ENCODE results near the gene FANCC. TPM values are rescaled to one million over a fixed set of nuclear protein-coding genes. Genes with fewer than 3 reads are reported as not detected.

The FANCC gene
- total and polyA plus RNA-seq, 2 of the 13 experiments (the other 11 are each of a cell fraction or from before 2014, with no cell fraction given): 7.4 to 8.6 TPM

DNA sequence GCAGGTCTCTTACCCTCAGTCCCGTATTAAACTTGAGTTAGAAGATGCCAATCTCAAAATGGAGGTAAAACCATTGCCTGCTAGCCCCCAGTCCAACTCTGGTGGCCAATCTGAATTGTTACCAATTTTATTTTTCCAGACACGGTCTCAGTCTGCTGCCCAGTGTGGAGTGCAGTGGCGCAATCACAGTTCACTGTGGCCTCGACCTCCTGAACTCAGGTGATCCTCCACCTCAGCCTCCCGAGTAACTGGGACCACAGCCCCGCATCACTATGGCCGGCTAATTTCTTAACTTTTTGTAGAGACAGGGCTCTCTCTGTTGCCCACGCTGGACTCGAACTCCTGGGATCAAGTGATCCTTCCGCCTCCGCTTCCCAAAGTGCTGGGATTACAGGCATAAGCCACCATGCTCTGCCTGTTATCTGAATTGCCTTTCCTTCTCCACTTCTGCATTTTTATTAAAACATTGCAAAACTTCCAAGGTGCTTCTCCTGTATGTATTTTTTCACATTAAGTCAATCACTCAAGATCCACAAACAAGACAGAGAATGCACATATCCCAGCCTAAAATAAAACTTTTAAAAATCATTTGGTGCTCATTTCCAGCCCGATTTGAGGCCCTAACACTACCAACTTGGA lies 2.3 kb downstream of the FANCC start (continued):
- TF ChIP-seq, protein P1, sequence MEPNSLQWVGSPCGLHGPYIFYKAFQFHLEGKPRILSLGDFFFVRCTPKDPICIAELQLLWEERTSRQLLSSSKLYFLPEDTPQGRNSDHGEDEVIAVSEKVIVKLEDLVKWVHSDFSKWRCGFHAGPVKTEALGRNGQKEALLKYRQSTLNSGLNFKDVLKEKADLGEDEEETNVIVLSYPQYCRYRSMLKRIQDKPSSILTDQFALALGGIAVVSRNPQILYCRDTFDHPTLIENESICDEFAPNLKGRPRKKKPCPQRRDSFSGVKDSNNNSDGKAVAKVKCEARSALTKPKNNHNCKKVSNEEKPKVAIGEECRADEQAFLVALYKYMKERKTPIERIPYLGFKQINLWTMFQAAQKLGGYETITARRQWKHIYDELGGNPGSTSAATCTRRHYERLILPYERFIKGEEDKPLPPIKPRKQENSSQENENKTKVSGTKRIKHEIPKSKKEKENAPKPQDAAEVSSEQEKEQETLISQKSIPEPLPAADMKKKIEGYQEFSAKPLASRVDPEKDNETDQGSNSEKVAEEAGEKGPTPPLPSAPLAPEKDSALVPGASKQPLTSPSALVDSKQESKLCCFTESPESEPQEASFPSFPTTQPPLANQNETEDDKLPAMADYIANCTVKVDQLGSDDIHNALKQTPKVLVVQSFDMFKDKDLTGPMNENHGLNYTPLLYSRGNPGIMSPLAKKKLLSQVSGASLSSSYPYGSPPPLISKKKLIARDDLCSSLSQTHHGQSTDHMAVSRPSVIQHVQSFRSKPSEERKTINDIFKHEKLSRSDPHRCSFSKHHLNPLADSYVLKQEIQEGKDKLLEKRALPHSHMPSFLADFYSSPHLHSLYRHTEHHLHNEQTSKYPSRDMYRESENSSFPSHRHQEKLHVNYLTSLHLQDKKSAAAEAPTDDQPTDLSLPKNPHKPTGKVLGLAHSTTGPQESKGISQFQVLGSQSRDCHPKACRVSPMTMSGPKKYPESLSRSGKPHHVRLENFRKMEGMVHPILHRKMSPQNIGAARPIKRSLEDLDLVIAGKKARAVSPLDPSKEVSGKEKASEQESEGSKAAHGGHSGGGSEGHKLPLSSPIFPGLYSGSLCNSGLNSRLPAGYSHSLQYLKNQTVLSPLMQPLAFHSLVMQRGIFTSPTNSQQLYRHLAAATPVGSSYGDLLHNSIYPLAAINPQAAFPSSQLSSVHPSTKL (CRISPR knock-in tag; IDR thresholded peaks at IDR 0.05): peak; percentile 75
- TF ChIP-seq GATAD2A (CRISPR knock-in tag; IDR thresholded peaks at IDR 0.05) (peak; percentile 48; the same call in 1 of the 2 replicates), ZMYM4 (CRISPR knock-in tag; IDR thresholded peaks at IDR 0.05) (peak; percentile 78), CEBPB (IDR thresholded peaks at IDR 0.05; ENCODE audit: borderline replicate concordance, low read depth, low read length) (peak; percentile 86), ZSCAN21 (CRISPR knock-in tag; IDR thresholded peaks at IDR 0.05; ENCODE audit: borderline replicate concordance) (no peak), THAP11 (CRISPR knock-in tag; IDR thresholded peaks at IDR 0.05) (no peak), ZNF75D (CRISPR knock-in tag; IDR thresholded peaks at IDR 0.05; ENCODE audit: borderline replicate concordance) (no peak), ZNF335 (CRISPR knock-in tag; IDR thresholded peaks at IDR 0.05) (no peak), HNF4A (CRISPR knock-in tag; IDR thresholded peaks at IDR 0.05) (peak; percentile 64), NR2F2 (IDR thresholded peaks at IDR 0.05; ENCODE audit: borderline replicate concordance, low read depth) (0 out of 2 replicates have a peak, but pooled peaks have one; percentile 26), HOXA3 (CRISPR knock-in tag; IDR thresholded peaks at IDR 0.05) (peak; percentile 42; the same call in 1 of the 2 replicates), NFE2L1 (CRISPR knock-in tag; IDR thresholded peaks at IDR 0.05; ENCODE audit: borderline replicate concordance) (no peak), BCL6 (CRISPR knock-in tag; IDR thresholded peaks at IDR 0.05) (0 out of 2 replicates have a peak, but pooled peaks have one; percentile 31), ERF (CRISPR knock-in tag; IDR thresholded peaks at IDR 0.05) (no peak), JUNB (CRISPR knock-in tag; IDR thresholded peaks at IDR 0.05; ENCODE audit: borderline replicate concordance) (no peak)
- TF ChIP-seq, protein P2, sequence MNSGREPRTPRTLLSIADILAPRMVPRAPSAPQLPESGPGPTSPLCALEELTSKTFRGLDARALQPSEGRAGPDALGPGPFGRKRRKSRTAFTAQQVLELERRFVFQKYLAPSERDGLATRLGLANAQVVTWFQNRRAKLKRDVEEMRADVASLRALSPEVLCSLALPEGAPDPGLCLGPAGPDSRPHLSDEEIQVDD (CRISPR knock-in tag; IDR thresholded peaks at IDR 0.05; ENCODE audit: borderline replicate concordance): no peak
- TF ChIP-seq, protein P3, sequence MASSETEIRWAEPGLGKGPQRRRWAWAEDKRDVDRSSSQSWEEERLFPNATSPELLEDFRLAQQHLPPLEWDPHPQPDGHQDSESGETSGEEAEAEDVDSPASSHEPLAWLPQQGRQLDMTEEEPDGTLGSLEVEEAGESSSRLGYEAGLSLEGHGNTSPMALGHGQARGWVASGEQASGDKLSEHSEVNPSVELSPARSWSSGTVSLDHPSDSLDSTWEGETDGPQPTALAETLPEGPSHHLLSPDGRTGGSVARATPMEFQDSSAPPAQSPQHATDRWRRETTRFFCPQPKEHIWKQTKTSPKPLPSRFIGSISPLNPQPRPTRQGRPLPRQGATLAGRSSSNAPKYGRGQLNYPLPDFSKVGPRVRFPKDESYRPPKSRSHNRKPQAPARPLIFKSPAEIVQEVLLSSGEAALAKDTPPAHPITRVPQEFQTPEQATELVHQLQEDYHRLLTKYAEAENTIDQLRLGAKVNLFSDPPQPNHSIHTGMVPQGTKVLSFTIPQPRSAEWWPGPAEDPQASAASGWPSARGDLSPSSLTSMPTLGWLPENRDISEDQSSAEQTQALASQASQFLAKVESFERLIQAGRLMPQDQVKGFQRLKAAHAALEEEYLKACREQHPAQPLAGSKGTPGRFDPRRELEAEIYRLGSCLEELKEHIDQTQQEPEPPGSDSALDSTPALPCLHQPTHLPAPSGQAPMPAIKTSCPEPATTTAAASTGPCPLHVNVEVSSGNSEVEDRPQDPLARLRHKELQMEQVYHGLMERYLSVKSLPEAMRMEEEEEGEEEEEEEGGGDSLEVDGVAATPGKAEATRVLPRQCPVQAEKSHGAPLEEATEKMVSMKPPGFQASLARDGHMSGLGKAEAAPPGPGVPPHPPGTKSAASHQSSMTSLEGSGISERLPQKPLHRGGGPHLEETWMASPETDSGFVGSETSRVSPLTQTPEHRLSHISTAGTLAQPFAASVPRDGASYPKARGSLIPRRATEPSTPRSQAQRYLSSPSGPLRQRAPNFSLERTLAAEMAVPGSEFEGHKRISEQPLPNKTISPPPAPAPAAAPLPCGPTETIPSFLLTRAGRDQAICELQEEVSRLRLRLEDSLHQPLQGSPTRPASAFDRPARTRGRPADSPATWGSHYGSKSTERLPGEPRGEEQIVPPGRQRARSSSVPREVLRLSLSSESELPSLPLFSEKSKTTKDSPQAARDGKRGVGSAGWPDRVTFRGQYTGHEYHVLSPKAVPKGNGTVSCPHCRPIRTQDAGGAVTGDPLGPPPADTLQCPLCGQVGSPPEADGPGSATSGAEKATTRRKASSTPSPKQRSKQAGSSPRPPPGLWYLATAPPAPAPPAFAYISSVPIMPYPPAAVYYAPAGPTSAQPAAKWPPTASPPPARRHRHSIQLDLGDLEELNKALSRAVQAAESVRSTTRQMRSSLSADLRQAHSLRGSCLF (CRISPR knock-in tag; IDR thresholded peaks at IDR 0.05; ENCODE audit: borderline replicate concordance): no peak
- TF ChIP-seq, protein P4, sequence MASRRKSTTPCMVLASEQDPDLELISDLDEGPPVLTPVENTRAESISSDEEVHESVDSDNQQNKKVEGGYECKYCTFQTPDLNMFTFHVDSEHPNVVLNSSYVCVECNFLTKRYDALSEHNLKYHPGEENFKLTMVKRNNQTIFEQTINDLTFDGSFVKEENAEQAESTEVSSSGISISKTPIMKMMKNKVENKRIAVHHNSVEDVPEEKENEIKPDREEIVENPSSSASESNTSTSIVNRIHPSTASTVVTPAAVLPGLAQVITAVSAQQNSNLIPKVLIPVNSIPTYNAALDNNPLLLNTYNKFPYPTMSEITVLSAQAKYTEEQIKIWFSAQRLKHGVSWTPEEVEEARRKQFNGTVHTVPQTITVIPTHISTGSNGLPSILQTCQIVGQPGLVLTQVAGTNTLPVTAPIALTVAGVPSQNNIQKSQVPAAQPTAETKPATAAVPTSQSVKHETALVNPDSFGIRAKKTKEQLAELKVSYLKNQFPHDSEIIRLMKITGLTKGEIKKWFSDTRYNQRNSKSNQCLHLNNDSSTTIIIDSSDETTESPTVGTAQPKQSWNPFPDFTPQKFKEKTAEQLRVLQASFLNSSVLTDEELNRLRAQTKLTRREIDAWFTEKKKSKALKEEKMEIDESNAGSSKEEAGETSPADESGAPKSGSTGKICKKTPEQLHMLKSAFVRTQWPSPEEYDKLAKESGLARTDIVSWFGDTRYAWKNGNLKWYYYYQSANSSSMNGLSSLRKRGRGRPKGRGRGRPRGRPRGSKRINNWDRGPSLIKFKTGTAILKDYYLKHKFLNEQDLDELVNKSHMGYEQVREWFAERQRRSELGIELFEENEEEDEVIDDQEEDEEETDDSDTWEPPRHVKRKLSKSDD (CRISPR knock-in tag; IDR thresholded peaks at IDR 0.05; ENCODE audit: low read depth): no peak
